Heart right ventricle (tissue), 16 donors: Measurements from ENCODE around the gene DYNC1I1. TPM values are rescaled to one million over a fixed set of nuclear protein-coding genes. Genes with fewer than 3 reads are reported as not detected.

ENCODE experiments used
- ATAC-seq, 8 donors: fragments of 200-7000 bp; cut with Tn5 transposase; one replicate each; pipeline ENCODE4 v1.9.1; 2020; ENCODE audit warnings: mild to moderate bottlenecking in 8 of 8, moderate library complexity in 8 of 8, moderate number of reproducible peaks in 1 of 8
- DNase-seq, 2 donors: peaks; one replicate each; pipeline ENCODE4 v3.0.0-alpha.2; 2020
- H3K27ac ChIP-seq, 10 donors: fragments of 200-600 bp; sonication (generic) in 2 of 10; one replicate each; pipeline versions ENCODE4 v1.5.0 to v1.8.0; 2020 to 2022; ENCODE audit warnings: mild to moderate bottlenecking in 3 of 10
- H3K27me3 ChIP-seq, 7 donors: fragments of 200-600 bp; one replicate each; pipeline ENCODE4 v1.8.0; 2021 to 2022; ENCODE audit warnings: mild to moderate bottlenecking in 2 of 7
- H3K36me3 ChIP-seq, 9 donors: fragments of 200-600 bp; sonication (generic) in 1 of 9; one replicate each; pipeline versions ENCODE4 v1.5.0 to v1.8.0; 2020 to 2022; ENCODE audit warnings: mild to moderate bottlenecking in 2 of 9
- H3K4me1 ChIP-seq, 9 donors: fragments of 200-600 bp; sonication (generic) in 1 of 9; one replicate each; pipeline versions ENCODE4 v1.5.0 to v1.8.0; 2020 to 2022; ENCODE audit warnings: mild to moderate bottlenecking in 4 of 9
- H3K4me3 ChIP-seq, 10 donors: fragments of 200-600 bp; sonication (generic) in 2 of 10; one replicate each; pipeline versions ENCODE4 v1.5.0 to v1.8.0; 2020 to 2022; ENCODE audit warnings: mild to moderate bottlenecking in 7 of 10, moderate library complexity in 2 of 10
- H3K9me3 ChIP-seq, 11 donors: fragments of 200-600 bp in 10 of 11; sonication (generic) in 2 of 11; one replicate each; pipeline versions ENCODE4 v1.5.0 to v1.8.0; 2013 to 2022; ENCODE audit warnings: mild to moderate bottlenecking in 2 of 11, control low read depth in 1 of 11, moderate library complexity in 1 of 11
- CTCF ChIP-seq, 9 donors: fragments of 200-600 bp; sonication (generic) in 2 of 9; IDR thresholded peaks; one replicate each; pipeline versions ENCODE4 v1.5.0 to v1.8.0; 2021 to 2022; ENCODE audit warnings: antibody characterized with exemption in 9 of 9, mild to moderate bottlenecking in 5 of 9, moderate library complexity in 1 of 9
- WGBS, 2 donors: extraction: QIAGEN DNeasy Blood & Tissue Kit; methylation state at CpG; one replicate each; pipeline ENCODE4 v1.1.7; 2013; ENCODE audit warnings: inconsistent platforms in 1 of 2; 5-methylcytosine and 5-hydroxymethylcytosine counted together
- intact Hi-C, 10 donors: fragments of 100-400 bp; cut with DNase I; formaldehyde crosslinking; loops; one replicate each; pipeline versions ENCODE4 v1.11.1 to v1.14.2; 2022
- polyA plus RNA-seq, 2 donors: library from polyadenylated mRNA; stranded (reverse); fragments of 200-250 nt; gene quantifications; one replicate each; pipeline ENCODE4 v1.2.3, GENCODE V29; 2013
- total RNA-seq, 10 donors: library from RNA; stranded (reverse); fragmentation: NEBNext Ultra II Directional in 3 of 10; extraction: Animal tissue kit (Norgen Biotek cat#: 25700) in 3 of 10; gene quantifications; one replicate each; pipeline versions ENCODE4 v1.2.1 to v1.2.4, GENCODE V29; 2021 to 2023
- donor health status: Arrhythmogenic right ventricular cardiomyopathy.
- donor health status: ischemic (EF 13 %, LVEDD 7.1; RV severe dilation, severe dysfunction).
- donor health status: healthy with polysubstance abuse.
- donor health status: DM: no; HTN: yes; CAD: no.
- donor health status: DM: no; HTN: no; CAD: no.
- donor health status: ischemic (EF 25% LVEDD 6.9; RV normal size, moderate dysfunction).
- donor health status: ischemic (EF 25% LVEDD 5.7; RV mildly dilated, moderate dysfunction).
- donor health status: healthy.
- donor health status: DM: yes; HTN: yes; CAD: no.
- donor health status: Ischemic cardiomyopathy.
- donor health status: ischemic (EF 35%, LVEDD 5.7; RV mildly dilated, moderate dysfunction).
- donor health status: nonischemic (EF 11% LVEDD 7.7; RV severe dilation, severe dysfunction).
- donor health status: DM: yes; HTN: yes; CAD: no.
- donor health status: PGD.
- donor health status: ischemic (EF 29% LVEDD 5.4; RV normal size, mild dysfunction).
- donor health status: nonischemic (EF 23%, LVEDD 6.1; RV moderate dilation, normal function).

Gene DYNC1I1
- total and polyA plus RNA-seq, 12 donors: 6.4 to 43.4 (median 35.6) TPM

- Histone ChIP-seq H3K4me1 (no peaks in the 10 kb centered on the region), H3K36me3 (no peaks in the 10 kb centered on the region), H3K4me3 (no peak overlapping the region), H3K27ac (no peak overlapping the region), H3K9me3 (peaks cover 0 to 1% (median 0%) of the 10 kb centered on the region in 11 donors), H3K27me3 (no peaks in the 10 kb centered on the region)
- no peak for ATAC-seq
- DNase-seq: no peak
- intact Hi-C loops: no loop called here
- no peak for TF ChIP-seq CTCF (IDR thresholded peaks at IDR 0.05)
Measured at GRCh38 chr7:96104984-96105383, 332.6 kb downstream of the DYNC1I1 start.

- TF ChIP-seq CTCF (IDR thresholded peaks at IDR 0.05): no peak
- ATAC-seq (no peak), DNase-seq (no peak)
- no peaks in the 10 kb centered on the region for H3K36me3 ChIP-seq
- H3K27ac ChIP-seq: no peak overlapping the region
- intact Hi-C loops: no loop called here
- H3K4me3 ChIP-seq: no peak overlapping the region
- peaks cover 0 to 10% (median 0%) of the 10 kb centered on the region in 11 donors for H3K9me3 ChIP-seq
- no peaks in the 10 kb centered on the region for H3K27me3 ChIP-seq
- no peaks in the 10 kb centered on the region for H3K4me1 ChIP-seq
Measured at GRCh38 chr7:96111405-96111804, 339.1 kb downstream of the DYNC1I1 start.

- Histone ChIP-seq H3K9me3 (peaks cover 0 to 10% (median 0%) of the 10 kb centered on the region in 11 donors), H3K27me3 (no peaks in the 10 kb centered on the region), H3K27ac (no peak overlapping the region), H3K4me3 (no peak overlapping the region), H3K36me3 (no peaks in the 10 kb centered on the region), H3K4me1 (no peaks in the 10 kb centered on the region)
- WGBS, 2 donors: 84 to 90% methylated on average over 7 of the region's 7 CpGs
- DNase-seq: no peak
- TF ChIP-seq CTCF (IDR thresholded peaks at IDR 0.05): no peak
- intact Hi-C loops: no loop called here
- no peak for ATAC-seq
Measured at GRCh38 chr7:96114190-96114589, 341.8 kb downstream of the DYNC1I1 start.

- Histone ChIP-seq H3K27ac (no peak overlapping the region), H3K4me3 (no peak overlapping the region), H3K27me3 (no peaks in the 10 kb centered on the region), H3K9me3 (peaks cover 0 to 8% (median 0%) of the 10 kb centered on the region in 11 donors), H3K4me1 (no peaks in the 10 kb centered on the region), H3K36me3 (peaks cover 0 to 18% (median 5%) of the 10 kb centered on the region in 9 donors)
- WGBS, 2 donors: 93% methylated on average over 7 of the region's 7 CpGs
- TF ChIP-seq CTCF (IDR thresholded peaks at IDR 0.05): no peak
- intact Hi-C loops: no loop called here
- ATAC-seq (no peak), DNase-seq (no peak)
Measured at GRCh38 chr7:96116173-96116572, 343.8 kb downstream of the DYNC1I1 start.
